ENCODE results near the gene ARID3B.

- TF ChIP-seq, protein P1, sequence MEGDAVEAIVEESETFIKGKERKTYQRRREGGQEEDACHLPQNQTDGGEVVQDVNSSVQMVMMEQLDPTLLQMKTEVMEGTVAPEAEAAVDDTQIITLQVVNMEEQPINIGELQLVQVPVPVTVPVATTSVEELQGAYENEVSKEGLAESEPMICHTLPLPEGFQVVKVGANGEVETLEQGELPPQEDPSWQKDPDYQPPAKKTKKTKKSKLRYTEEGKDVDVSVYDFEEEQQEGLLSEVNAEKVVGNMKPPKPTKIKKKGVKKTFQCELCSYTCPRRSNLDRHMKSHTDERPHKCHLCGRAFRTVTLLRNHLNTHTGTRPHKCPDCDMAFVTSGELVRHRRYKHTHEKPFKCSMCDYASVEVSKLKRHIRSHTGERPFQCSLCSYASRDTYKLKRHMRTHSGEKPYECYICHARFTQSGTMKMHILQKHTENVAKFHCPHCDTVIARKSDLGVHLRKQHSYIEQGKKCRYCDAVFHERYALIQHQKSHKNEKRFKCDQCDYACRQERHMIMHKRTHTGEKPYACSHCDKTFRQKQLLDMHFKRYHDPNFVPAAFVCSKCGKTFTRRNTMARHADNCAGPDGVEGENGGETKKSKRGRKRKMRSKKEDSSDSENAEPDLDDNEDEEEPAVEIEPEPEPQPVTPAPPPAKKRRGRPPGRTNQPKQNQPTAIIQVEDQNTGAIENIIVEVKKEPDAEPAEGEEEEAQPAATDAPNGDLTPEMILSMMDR (IDR thresholded peaks at IDR 0.05) = no peak
- no peak for TF ChIP-seq POLR2A (IDR thresholded peaks at IDR 0.05)
- no peak for TF ChIP-seq EP300 (IDR thresholded peaks at IDR 0.05)
These were observed 22.4 kb downstream of the ARID3B start for GRCh38 chr15:74563442-74563841.

All from tibial nerve (tissue), 4 donors.